ENCODE data around the gene ARPC1B. TPM values are rescaled to one million over a fixed set of nuclear protein-coding genes. Genes with fewer than 3 reads are reported as not detected.

Gene ARPC1B
- polyA plus RNA-seq, 1 donor: 48.9 TPM

Other genes starting within 250 kb of the ARPC1B start
- 8.7 TPM for gene SMURF1, start 230.6 kb upstream of the ARPC1B start, polyA plus RNA-seq (ENCODE audit: insufficient read length)
- not detected for gene KPNA7, start 166.6 kb upstream of the ARPC1B start, polyA plus RNA-seq (ENCODE audit: insufficient read length)
- gene MYH16, start 101.9 kb upstream of the ARPC1B start, polyA plus RNA-seq (ENCODE audit: insufficient read length): 0.08 TPM
- 59.5 TPM for gene ARPC1A, start 48.8 kb upstream of the ARPC1B start, polyA plus RNA-seq (ENCODE audit: insufficient read length)
- gene PDAP1, start 33.9 kb downstream of the ARPC1B start, polyA plus RNA-seq (ENCODE audit: insufficient read length): 119 TPM
- gene BUD31, start 34.2 kb downstream of the ARPC1B start, polyA plus RNA-seq (ENCODE audit: insufficient read length): 77.2 TPM
- 3.8 TPM for gene PTCD1, start 64.1 kb downstream of the ARPC1B start, polyA plus RNA-seq (ENCODE audit: insufficient read length)
- gene CPSF4, start 64.2 kb downstream of the ARPC1B start, polyA plus RNA-seq (ENCODE audit: insufficient read length): 38.0 TPM
- gene ATP5MF, start 91.4 kb downstream of the ARPC1B start, polyA plus RNA-seq (ENCODE audit: insufficient read length): 369 TPM
- gene ZNF789, start 98.2 kb downstream of the ARPC1B start, polyA plus RNA-seq (ENCODE audit: insufficient read length): 32.1 TPM
- 10.4 TPM for gene ZNF394, start 125.6 kb downstream of the ARPC1B start, polyA plus RNA-seq (ENCODE audit: insufficient read length)
- gene ZKSCAN5, start 129.9 kb downstream of the ARPC1B start, polyA plus RNA-seq (ENCODE audit: insufficient read length): 10.2 TPM
- gene FAM200A, start 177.4 kb downstream of the ARPC1B start, polyA plus RNA-seq (ENCODE audit: insufficient read length): 8.9 TPM
- 42.0 TPM for gene ZNF655, start 183.9 kb downstream of the ARPC1B start, polyA plus RNA-seq (ENCODE audit: insufficient read length)
- 0.94 TPM for gene TMEM225B, start 223.5 kb downstream of the ARPC1B start, polyA plus RNA-seq (ENCODE audit: insufficient read length)
- 11.0 TPM for gene ZSCAN25, start 242.2 kb downstream of the ARPC1B start, polyA plus RNA-seq (ENCODE audit: insufficient read length)